Neural cell (in vitro differentiated cells): ENCODE data around the gene FAXC. TPM values are rescaled to one million over a fixed set of nuclear protein-coding genes. Genes with fewer than 3 reads are reported as not detected.

ENCODE experiments used
- H2AFZ ChIP-seq: fragments of 200-600, 300-800 bp; sonication (generic), shearing (Covaris generic); 2 replicates; pipeline ENCODE4 v1.6.0; 2014; ENCODE audit warnings: low read depth, mild to moderate bottlenecking, antibody characterized with exemption, low read length, moderate library complexity
- H3F3A ChIP-seq: fragments of 200-600 bp; shearing (Covaris generic); 2 replicates; pipeline ENCODE4 v1.6.1; 2016; ENCODE audit warnings: mild to moderate bottlenecking, moderate library complexity, mixed read lengths, antibody characterized with exemption, low read length; ENCODE audit not compliant: insufficient read depth, poor library complexity, severe bottlenecking
- H3K27ac ChIP-seq: fragments of 200-600, 300-800 bp; sonication (generic), shearing (Covaris generic); 2 replicates; pipeline ENCODE4 v1.5.1; 2014; ENCODE audit warnings: mild to moderate bottlenecking, low read length, moderate library complexity
- H3K27me3 ChIP-seq: fragments of 300-800, 200-600 bp; sonication (generic), shearing (Covaris generic); 2 replicates; pipeline ENCODE4 v1.6.0; 2014; ENCODE audit warnings: mild to moderate bottlenecking, low read depth, low read length, moderate library complexity; ENCODE audit not compliant: insufficient read depth
- H3K36me3 ChIP-seq: fragments of 300-800, 200-600 bp; sonication (generic), shearing (Covaris generic); 2 replicates; pipeline ENCODE4 v1.5.1; 2014; ENCODE audit warnings: mild to moderate bottlenecking, antibody characterized with exemption, low read length, moderate library complexity; ENCODE audit not compliant: insufficient read depth
- H3K4me2 ChIP-seq: fragments of 300-800, 200-600 bp; sonication (generic), shearing (Covaris generic); 2 replicates; pipeline ENCODE4 v1.6.0; 2014; ENCODE audit warnings: mild to moderate bottlenecking, low read length
- H3K4me3 ChIP-seq: fragments of 300-800, 200-600 bp; sonication (generic), shearing (Covaris generic); 2 replicates; pipeline ENCODE4 v1.5.1; 2014; ENCODE audit warnings: mild to moderate bottlenecking, low read length, moderate library complexity
- H3K79me2 ChIP-seq: fragments of 200-600 bp; shearing (Covaris generic); replicated peaks from 2 replicates; pipeline ENCODE4 v1.6.0; 2014; ENCODE audit warnings: mild to moderate bottlenecking, low read length, moderate library complexity; ENCODE audit not compliant: insufficient read depth
- H3K9ac ChIP-seq: fragments of 300-800, 200-600 bp; sonication (generic), shearing (Covaris generic); 2 replicates; pipeline ENCODE4 v1.6.1; 2016; ENCODE audit warnings: mild to moderate bottlenecking, low read length, mixed read lengths
- H3K9me2 ChIP-seq: fragments of 200-600 bp; shearing (Covaris generic); 2 replicates; pipeline ENCODE4 v1.6.1; 2016; ENCODE audit warnings: mild to moderate bottlenecking, low read length, mixed read lengths; ENCODE audit not compliant: insufficient read depth
- H3K9me3 ChIP-seq: fragments of 200-600, 300-800 bp; sonication (generic), shearing (Covaris generic); 2 replicates; pipeline ENCODE4 v1.6.1; 2016; ENCODE audit warnings: mild to moderate bottlenecking, mixed run types, low read length, moderate library complexity, mixed read lengths
- H4K20me1 ChIP-seq: fragments of 200-600 bp; shearing (Covaris generic); 2 replicates; pipeline ENCODE4 v1.6.1; 2016; ENCODE audit warnings: mild to moderate bottlenecking, mixed run types; ENCODE audit not compliant: insufficient read depth
- CTCF ChIP-seq: fragments of 450-650 bp; IDR thresholded peaks from 2 replicates; pipeline ENCODE4 v1.5.1; 2014; ENCODE audit warnings: antibody characterized with exemption, mild to moderate bottlenecking, moderate library complexity; ENCODE audit not compliant: poor library complexity, severe bottlenecking
- EP300 ChIP-seq: fragments of 450-650 bp; conservative IDR thresholded peaks from 2 replicates; pipeline ENCODE4 v1.6.1; 2014; ENCODE audit warnings: antibody characterized with exemption, mild to moderate bottlenecking, moderate library complexity; ENCODE audit not compliant: poor library complexity, severe bottlenecking
- EZH2 ChIP-seq: fragments of 200-600, 300-800 bp; shearing (Covaris generic), sonication (generic); IDR thresholded peaks from 2 replicates; pipeline ENCODE4 v1.6.1; 2014; ENCODE audit warnings: antibody characterized with exemption, low read length, borderline replicate concordance, mild to moderate bottlenecking; ENCODE audit not compliant: insufficient read depth, poor library complexity, severe bottlenecking
- MXI1 ChIP-seq: fragments of 450-650 bp; conservative IDR thresholded peaks from 2 replicates; pipeline ENCODE4 v1.6.1; 2014; ENCODE audit warnings: antibody characterized with exemption, mild to moderate bottlenecking; ENCODE audit not compliant: poor library complexity, severe bottlenecking
- POLR2AphosphoS5 ChIP-seq: IDR thresholded peaks from 2 replicates; pipeline ENCODE4 v1.6.1; 2012
- RAD21 ChIP-seq: fragments of 450-650 bp; conservative IDR thresholded peaks from 2 replicates; pipeline ENCODE4 v1.6.1; 2014; ENCODE audit warnings: antibody characterized with exemption, mild to moderate bottlenecking, moderate library complexity
- REST ChIP-seq: IDR thresholded peaks from 2 replicates; pipeline ENCODE4 v1.6.1; 2012; ENCODE audit warnings: borderline replicate concordance
- SMC3 ChIP-seq: fragments of 450-650 bp; conservative IDR thresholded peaks from 2 replicates; pipeline ENCODE4 v1.6.1; 2014; ENCODE audit warnings: antibody characterized with exemption, mild to moderate bottlenecking, moderate library complexity; ENCODE audit not compliant: poor library complexity
- TAF1 ChIP-seq: IDR thresholded peaks from 2 replicates; pipeline ENCODE4 v1.6.1; 2012; ENCODE audit warnings: low read depth
- polyA plus RNA-seq: library from polyadenylated mRNA; depleted of rRNA; stranded (reverse); fragments of >200 nt; gene quantifications from 2 replicates; pipeline ENCODE4 v1.2.3, GENCODE V29; 2014

The FAXC gene
- polyA plus RNA-seq, 1 donor from 2014 or later = 106 TPM

- no peaks in the 10 kb centered on the region for H3F3A ChIP-seq
- H3K27ac ChIP-seq = no peak overlapping the region
- H2AFZ ChIP-seq = no peak overlapping the region
- TF ChIP-seq POLR2AphosphoS5 (no peak), RAD21 (no peak), MXI1 (no peak), EP300 (no peak)
- H3K9ac ChIP-seq = no peak overlapping the region
- no peak overlapping the region for H3K4me2 ChIP-seq
- H3K9me2 ChIP-seq = no peaks in the 10 kb centered on the region
- no peaks in the 10 kb centered on the region for H3K79me2 ChIP-seq
- no peaks in the 10 kb centered on the region for H3K36me3 ChIP-seq
- H3K9me3 ChIP-seq = no peaks in the 10 kb centered on the region
- no peaks in the 10 kb centered on the region for H3K27me3 ChIP-seq
- no peak overlapping the region for H3K4me3 ChIP-seq
- no peaks in the 10 kb centered on the region for H4K20me1 ChIP-seq
These were observed 43.1 kb downstream of the FAXC start for GRCh38 chr6:99306341-99306740.

GRCh38 chr6:99305021-99305554 lies 44.4 kb downstream of the FAXC start:
- no peak overlapping the region for H3K9ac ChIP-seq
- H3K27ac ChIP-seq = no peak overlapping the region
- no peak overlapping the region for H3K4me2 ChIP-seq
- no peaks in the 10 kb centered on the region for H3K79me2 ChIP-seq
- H2AFZ ChIP-seq = no peak overlapping the region
- no peaks in the 10 kb centered on the region for H3K9me2 ChIP-seq
- no peaks in the 10 kb centered on the region for H3F3A ChIP-seq
- H3K27me3 ChIP-seq = no peaks in the 10 kb centered on the region
- H4K20me1 ChIP-seq = no peaks in the 10 kb centered on the region
- H3K4me3 ChIP-seq = no peak overlapping the region
- no peak for TF ChIP-seq EP300
- no peak for TF ChIP-seq TAF1
- no peak for TF ChIP-seq POLR2AphosphoS5
- TF ChIP-seq EZH2 = no peak
- TF ChIP-seq MXI1 = no peak
- TF ChIP-seq SMC3 = no peak
- TF ChIP-seq REST = no peak
- TF ChIP-seq RAD21 = no peak
- no peak for TF ChIP-seq CTCF
- no peaks in the 10 kb centered on the region for H3K9me3 ChIP-seq
- H3K36me3 ChIP-seq = no peaks in the 10 kb centered on the region
